Suppressor macrophage treated with lipopolysaccharide for 1 hour (primary cell): ENCODE results near the gene HNRNPUL1.
"Not testable (repeated sequence)": the region's sequence is repeated elsewhere in the genome, so short reads cannot be mapped to it uniquely, and the experiment has no call there.

Experiments
- DNase-seq, 3 donors: peaks; one replicate each; pipeline ENCODE4 v3.0.0-alpha.2; 2020 to 2022

HNRNPUL1 gene

DNA sequence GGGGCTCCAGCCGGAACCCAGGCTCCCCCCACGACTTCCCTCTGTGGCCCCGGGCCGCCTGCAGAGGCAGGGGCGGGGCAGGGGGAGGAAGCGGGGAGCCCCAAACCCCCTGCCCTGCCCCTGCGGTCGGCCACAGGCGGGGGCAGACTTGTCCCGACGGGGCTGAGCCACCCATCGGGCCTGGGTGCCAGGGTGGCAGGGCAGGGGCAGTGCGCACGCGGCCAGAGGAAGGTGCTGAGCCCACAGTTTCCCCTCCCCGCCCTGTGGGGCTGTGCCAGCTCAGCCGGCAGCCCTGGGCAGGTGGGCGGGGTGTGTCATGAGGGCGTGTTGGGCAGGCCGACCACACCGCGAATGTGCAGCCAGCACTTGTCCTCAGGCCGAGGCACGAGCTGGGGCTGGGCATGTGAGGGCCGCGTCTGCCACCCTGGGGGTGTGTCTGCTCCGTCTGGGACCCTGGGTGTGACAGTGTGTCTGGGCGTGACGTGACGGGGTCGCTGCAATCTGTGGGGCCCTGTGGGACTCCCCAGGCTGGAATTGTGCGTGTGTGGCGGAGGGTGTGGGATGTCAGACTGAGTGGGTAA lies 63.5 kb downstream of the HNRNPUL1 start:
- peak; percentile 90 to 94 (median 92) for DNase-seq

DNA sequence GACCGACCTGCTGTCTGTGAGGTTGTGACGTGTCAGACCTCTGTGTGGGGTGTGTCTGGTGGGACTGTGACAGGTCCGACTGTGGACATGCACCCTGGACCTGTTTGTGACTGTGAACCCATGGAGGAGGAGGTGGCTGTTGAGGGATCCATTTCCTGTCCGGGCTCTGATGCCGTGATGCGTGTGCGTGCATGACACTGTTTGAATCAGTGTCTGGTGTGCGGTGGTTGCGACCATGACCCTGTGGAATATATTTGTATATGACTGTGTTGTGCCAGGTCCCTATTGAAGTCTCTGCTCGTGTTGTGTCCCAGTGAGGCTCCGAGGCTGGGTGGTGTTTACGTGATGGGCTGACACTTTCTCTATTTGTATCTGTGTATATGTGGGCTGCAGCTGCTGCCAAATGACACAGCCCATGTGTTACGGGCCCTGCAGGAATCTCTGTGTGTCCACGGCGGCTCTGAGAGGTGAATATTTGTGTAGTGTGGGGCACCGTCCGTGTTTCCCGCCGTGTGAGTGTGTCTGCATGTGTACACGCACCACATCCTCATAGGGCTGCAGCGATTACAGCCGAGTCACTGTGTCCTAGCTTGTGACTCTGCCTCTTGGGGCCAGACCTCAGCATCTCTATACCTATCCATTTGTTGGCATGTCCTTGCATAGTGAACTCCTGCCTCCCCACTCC lies 64.1 kb downstream of the HNRNPUL1 start:
- peak; percentile 51 to 69 (median 63) for DNase-seq

DNA sequence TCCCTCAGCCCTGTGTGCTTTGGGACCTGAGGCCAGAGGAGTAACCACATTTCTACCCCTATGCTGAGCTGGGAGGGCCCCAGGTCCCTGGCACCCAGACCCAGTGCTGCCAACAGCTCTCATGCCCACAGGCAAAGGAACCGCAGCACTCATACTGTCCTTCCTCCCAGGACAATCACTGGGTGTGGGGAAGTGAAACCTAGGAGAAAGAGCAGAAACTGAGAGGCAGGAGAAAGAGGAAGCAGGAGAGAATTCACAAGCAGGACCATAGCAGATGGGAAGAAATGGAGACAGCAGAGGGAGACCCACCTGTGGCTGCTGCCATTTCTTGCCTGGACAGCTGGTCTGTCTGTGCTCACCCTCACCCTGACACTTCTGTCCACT lies 64.7 kb downstream of the HNRNPUL1 start:
- DNase-seq = peak; percentile 88 to 91 (median 88)

DNA sequence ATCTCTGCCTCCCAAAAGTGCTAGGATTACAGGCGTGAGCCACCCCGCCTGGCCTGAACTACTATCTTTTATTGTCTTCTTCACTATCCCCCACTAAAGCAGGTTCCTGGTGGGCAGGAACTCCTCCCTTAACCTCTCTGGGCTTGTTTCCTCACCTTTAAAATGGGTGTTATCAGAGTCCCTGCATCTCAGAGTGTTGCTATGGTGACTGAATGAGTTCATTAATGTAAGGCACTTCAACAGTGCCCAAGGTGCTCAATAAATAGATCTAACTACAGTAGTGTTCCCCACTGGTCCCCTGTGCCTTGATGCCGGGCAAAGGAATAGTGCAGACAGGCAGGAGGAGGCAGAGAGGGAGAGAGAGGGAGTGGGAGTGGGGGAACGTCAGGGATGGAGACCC lies 66.3 kb downstream of the HNRNPUL1 start:
- no peak for DNase-seq

DNA sequence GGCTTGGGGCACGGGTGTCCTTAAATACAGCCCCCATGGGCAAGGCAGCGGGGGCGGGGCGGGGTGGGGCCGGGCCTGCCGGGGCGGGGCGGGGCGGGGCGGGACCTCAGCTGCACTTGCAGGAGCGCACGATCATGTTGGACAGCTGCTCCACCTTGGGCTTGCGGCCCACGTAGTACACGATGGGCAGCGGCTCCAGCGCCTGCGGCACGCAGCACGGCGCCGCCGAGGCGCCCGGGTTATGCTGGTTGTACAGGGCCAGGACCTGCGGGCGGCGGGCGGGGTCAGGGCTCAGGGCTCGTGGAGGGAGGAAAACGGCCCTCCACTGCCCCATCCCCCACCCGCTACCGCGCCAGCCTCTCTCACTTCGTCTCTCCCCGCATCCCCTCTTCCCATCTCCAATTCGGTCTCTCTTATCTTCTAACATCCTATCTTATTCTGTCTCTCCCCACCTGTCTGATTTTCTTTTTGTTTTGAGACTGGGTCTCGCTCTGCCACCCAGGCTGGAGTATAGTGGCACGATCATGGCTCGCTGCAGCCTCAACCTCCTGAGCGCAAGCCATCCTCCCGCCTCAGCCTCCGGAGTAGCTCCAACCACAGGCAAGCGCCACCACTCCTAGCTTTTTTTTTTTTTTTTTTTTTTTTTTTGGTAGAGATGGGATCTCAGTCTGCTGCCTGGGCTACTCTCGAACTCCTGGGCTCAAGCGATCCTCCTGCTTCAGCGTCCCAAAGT lies 66.9 kb downstream of the HNRNPUL1 start:
- no peak for DNase-seq

DNA sequence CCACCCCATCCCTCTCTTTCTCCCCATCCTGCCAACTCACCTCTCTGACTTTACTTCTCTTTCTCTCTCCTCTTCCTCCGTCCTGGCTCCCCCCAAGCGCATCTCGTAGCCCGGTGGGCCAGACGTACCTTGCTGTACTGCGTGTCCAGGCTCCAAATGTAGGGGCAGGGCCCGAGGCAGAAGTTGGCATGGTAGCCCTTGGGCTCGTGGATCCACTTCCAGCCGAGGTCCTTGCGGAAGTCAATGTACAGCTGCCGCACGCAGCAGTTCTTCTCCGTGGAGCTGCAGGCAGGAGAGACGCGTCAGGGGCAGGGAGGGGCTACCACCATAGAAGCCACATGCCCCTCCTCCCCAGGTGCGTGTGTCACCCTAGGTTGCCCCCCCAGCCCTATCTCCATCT lies 67.8 kb downstream of the HNRNPUL1 start:
- no peak for DNase-seq

DNA sequence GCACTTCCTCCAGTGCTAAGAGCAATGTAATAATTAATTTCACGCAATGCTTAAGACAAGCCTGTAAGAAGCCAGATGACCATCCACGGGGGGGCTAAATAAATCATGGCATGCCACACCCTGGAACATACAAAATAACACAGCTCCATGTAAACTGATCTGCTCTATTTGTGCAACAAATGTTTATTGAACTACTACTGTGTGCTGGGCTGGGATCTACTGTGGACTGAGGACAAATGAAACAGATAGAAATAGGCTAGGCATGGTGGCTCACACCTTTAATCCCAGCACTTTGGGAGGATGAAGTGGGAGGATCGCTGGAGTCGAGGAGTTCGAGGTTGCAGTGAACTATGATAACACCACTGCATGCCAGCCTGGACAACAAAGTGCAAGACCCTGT lies 68.3 kb downstream of the HNRNPUL1 start:
- no peak for DNase-seq

DNA sequence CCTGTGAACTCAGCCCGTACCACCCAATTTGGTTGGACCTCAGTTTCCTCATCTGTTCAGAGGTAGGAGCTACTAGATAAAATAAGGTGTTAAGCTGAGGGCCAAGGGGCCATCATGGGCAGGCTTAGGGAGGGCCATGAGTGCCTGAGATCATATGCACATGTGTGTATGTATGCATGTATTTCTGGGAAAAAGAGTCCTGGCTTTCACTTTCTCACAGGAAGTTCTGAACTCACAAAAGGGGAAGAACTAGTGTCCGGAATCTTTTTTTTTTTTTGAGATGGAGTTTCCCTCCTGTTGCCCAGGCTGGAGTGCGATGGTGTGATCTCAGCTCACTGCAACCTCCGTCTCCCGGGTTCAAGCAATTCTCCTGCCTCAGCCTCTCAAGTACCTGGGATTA lies 70.6 kb downstream of the HNRNPUL1 start:
- DNase-seq = peak; percentile 84 to 97 (median 93)

DNA sequence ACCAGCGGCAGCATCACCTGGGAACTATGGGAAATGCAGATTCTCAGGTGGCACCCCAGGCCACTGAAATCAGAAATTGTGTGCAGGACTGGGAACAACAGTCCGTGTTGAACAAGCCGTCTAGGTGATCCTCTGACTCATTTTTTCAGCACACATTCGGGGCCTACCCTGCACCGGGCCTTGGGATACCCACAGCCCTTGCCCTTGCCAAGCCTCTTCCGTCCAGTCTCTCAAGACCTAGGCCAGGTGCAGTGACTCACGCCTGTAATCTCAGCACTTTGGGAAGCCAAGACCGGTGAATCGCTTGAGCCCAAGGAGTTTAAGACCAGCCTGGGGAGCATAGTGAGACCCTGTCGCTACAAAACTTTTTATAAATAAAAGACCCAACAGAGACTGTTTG lies 71.3 kb downstream of the HNRNPUL1 start:
- DNase-seq = no peak

DNA sequence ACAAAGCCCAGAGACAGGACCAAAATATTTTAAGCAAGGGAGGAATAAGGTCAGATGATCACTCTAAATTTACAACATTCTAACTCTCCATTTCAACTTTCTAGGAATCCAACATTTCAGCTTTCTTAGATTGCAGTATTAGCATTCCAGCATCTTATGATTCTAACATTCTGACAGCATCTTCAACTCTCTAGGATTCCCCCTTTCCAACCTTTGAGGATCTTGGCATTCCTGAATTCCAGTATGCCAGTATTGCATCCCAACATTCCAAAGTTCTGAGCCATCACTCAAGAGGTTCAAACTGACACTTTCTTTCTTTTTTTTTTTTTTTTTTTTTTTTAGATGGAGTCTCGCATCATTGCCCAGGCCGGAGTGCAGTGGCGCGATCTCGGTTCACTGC lies 75.8 kb downstream of the HNRNPUL1 start:
- DNase-seq = no peak

DNA sequence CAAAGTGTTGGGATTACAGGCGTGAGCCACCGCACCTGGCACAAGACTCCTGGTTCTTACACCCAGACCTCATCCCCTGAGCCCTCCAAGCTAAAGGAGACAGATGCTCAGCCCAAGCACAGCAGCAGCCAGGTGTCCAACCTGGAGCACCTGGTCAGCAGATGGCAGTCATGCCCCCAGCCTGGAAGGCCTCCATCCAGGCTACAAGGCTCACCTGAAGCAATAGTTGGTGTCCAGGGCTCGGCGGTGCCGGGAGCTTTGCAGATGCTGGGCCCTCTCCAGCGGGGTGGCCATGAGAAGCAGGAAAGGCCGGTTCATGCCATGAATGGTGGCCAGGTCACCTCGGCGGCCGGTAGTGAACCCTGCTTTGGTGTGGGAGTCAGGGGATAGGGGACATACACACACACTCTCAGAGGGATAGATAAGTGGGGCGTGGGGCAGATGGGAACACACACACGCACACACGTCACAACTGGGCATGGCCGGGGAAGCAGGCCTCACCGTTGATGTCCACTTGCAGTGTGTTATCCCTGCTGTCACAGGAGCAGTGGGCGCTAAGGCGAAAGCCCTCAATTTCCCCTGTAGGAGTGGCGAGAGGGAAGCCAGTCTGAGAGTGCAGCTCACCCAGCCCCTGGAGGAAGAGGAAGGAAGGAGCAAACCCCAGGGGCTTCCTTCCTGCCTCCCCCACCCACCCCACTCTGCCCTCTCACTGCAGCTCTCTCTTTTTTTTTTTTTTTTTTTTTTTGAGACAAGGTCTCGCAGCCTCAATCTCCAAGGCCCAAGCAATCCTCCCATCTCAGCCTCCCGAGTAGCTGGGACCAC lies 77.7 kb downstream of the HNRNPUL1 start:
- peak in 2 of 3 donors; percentile 51 to 58 for DNase-seq

DNA sequence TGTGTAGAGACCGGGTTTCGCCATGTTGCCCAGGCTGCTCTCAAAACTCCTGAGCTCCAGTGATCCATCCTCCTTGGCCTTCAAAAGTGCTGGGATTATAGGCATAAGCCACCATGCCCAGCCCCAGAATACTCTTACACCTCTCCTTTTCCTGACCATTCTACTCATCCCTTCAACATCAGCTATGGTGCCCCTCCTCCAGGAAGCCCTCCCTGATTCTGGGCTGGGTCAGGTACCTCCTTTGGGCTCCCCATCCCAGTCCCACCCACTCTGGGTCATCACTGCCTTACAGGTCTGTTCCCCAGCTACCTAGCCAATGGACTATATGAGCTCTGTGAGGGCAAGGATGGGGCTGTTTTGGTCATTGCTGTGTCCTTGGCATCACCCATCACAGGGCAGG lies 80.0 kb downstream of the HNRNPUL1 start:
- no peak for DNase-seq

DNA sequence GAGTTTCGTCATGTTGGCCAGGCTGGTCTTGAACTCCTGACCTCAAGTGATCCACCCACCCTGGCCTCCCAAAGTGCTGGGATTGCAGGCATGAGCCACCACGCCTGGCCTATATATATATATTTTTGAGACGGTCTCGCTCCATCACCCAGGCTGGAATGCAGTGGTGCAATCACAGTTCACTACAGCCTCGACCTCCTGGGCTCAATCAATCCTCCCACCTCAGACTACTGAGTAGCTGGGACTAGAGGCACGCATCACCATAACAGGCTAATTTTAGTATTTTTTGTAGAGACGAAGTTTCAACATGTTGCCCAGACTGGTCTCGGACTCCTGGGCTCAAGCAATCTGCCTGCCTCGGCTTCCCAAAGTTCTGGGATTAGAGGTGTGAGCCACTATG lies 82.7 kb downstream of the HNRNPUL1 start:
- not testable (repeated sequence) for DNase-seq

DNA sequence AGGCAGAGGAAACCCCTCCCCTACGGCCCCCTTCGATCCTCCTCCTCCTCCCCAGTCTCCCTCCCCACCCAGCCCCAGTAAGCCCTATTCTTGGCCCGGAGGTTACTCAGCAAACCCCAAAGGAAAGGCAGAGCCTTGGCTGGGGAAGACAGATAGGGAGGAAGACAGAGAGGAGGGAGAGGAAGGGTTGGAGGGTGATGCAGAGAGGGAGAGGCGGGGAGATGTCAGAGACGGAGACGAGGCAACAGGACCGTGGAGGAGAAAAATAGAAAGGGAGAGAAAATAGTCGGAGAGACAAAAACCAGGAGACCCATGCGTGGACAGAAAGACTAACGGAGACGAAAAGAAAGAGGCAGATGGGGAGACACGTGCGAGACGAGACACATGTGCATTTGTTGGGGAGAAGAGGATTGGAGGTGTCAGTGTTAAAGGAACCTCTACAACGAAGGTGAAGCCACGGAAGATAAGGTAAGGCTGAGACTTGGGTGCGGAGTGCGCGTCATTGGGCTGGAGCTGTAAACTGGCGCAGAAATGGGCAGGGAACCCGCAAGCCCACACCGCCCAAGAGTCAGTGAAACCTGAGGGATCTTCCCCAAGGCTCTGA lies 86.7 kb downstream of the HNRNPUL1 start:
- peak in 1 of 3 donors; percentile 28 for DNase-seq

DNA sequence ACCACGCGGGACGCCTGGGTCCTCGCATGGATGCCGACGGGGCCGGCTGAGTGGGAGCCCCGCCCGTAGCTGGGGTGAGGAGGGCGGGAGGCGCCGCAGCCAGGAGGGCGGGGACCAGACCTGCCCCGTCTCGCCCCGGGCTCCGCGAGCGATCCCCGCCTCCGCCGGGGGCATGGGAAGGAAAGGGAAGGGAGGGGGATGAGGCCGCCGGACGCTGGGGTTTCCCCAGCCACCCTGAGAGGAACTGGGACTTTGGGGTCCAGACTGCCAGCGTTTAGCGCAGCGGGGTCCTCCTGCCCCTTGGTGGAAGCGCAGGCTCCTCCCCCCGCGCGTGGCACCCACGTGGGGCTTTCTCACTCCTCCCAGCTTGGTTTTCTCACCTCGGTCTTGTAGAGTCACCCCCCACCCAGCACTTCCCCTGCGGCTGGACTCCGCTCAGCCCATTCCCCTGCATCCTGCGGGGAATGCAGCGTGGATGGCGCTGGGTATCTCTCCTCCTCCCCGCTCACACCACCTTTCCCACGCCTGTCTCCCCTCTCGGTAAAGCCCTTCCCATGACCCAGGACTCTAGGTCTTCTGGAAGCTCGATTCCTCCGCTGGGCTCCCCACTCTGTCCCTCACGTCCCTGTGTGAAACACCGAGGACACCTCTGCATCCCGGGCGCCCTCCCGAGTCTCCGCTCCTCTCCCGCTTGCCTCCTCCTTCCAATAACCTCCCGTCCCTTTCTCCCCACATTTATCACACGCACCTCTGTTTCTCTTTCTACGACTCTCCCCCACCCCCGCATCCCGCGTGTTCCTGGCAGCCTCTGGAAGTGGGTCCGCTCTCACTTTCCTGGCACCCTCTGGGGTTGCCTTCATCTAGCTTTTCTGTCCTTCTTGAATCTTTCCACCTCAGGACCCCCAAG lies 87.4 kb downstream of the HNRNPUL1 start:
- peak; percentile 78 to 92 (median 83) for DNase-seq

DNA sequence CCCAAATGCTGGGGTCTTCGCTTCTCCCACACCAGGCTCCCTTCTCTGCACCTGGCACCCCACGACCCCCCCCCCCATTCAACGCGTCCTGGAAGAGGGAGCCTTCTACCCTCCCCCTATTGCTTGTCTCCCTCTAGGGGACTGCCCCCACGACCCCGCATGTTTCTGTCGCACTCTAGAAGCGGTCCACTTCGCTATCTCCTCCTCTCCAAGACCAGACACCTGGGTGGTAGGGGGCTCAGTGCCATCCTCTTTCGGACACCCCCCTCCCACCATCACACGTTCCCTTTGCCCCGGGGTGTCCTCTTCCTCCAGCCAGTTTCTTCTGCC lies 88.1 kb downstream of the HNRNPUL1 start:
- no peak for DNase-seq

DNA sequence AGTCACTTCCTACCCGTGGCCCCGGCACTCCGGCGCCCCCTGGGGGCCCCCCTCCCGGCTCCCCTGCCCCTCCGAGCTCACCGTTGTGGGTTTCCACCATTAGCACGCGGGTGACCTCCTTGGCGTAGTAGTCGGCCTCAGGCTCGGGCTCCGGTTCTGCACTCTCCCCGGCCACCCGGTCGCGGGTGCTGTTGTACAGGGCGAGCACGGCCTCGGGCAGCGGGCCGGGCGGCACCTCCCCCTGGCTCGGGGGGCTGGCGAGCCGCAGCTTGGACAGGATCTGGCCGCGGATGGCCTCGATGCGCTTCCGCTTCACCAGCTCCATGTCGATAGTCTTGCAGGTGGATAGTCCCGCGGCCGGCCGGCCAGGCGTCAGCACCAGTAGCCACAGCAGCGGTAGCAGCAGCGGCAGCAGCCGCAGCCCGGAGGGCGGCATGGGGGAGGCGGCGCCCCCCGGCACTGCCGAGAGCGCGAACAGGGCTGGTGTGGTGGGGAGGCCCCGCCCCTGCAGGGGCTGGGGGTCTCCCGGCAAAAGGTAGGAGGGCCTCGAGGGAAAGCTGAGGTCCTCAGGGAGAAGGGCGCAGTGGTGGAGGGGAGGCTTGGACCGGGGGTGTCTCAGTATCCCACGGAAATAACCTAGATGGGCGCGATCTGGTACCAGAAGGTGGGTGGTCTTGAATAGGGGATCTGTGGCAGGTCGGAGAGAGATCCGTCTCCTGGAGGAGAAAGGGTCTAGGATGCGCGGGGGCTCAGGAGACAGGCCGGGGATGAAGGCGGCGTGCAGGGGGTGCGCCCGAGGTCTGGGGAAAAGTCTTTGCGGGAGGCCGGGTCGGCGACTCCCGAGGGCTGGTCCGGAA lies 88.7 kb downstream of the HNRNPUL1 start:
- DNase-seq = peak; percentile 72 to 89 (median 77)

DNA sequence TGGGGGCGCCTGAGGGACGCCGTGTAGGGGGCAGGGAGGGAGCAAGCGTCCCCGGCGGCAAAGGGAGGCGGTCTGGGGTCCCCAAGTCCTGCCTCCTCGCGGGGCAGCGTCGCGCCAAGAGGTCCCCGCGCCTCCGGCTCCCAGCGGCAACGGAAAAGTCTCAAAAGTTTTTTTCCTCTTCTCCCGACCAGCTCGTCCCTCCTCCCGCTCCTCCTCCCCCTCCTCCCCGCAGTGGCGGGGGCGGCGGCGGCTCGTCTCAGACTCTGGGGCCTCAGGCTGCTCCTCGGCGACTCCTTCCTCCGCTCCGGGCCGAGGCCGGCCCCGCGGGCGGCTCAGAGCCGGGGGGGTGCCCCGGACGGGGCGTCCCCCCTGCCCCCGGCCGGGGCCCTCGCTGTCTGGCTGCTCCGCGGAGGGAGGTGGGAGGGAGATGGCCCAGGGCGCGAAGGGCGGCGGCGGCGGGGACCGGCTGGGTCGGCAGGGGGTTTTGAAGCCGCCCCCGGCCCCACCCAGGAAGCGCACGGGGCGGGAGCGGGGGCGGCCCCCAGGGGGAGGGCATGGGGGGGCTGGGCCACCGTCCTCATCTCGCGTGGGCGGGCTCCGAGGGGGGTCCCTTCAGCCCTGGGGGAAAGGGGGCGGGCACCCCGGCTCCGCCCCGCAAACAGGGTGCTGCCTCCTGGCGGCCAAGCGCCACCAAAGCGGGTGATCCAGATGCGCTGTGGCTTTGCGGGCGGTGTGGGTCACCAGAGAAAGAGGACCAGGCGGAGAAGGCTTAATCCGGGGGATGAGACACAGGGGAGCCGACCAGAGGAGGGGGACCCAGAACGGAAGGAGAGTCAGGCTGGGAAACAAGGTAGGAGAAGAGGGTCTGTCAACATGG lies 89.5 kb downstream of the HNRNPUL1 start, which contains the start of gene TGFB1:
Gene TGFB1, minus strand, starts transcription at position 457 of the 877 bp plus-strand sequence. CDS start 878 bp downstream, outside the sequence.
- DNase-seq = peak; percentile 94 to 99 (median 98)

DNA sequence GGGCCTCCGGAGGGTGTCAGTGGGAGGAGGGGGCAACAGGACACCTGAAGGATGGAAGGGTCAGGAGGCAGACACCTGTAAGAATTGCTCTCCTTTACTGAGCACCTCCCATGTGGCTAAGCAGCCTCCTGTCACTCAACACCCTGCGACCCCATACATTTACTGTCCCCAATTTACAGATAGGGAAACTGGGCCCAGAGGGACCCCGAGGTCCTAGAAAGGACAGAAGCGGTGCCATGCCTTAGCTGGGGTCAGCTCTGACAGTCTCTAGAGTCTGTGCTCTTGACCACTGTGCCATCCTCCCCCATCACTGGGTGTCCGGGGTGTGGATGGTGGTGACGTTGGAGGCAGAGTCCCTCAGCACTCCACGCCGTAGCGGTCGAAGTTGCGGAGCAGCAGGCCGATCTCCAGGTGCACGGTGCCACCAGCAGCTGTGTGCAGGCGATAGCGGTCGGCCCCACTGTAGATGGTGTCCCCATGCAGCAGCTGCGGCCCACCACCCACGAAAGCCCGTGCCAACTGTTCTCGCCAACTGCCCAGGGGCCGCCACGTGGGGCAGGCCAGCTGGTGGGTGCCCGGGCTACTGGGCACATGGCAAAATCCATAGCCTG lies 90.3 kb downstream of the HNRNPUL1 start:
- no peak for DNase-seq
